GM19397 (cell line): ENCODE data around the gene SIRT5.

Source experiments
- ATAC-seq: cut with Tn5 transposase; IDR thresholded peaks from one replicate; pipeline ENCODE4 v1.9.1; 2021; ENCODE audit warnings: mild to moderate bottlenecking, moderate library complexity; ENCODE audit not compliant: unreplicated experiment

The SIRT5 gene

GRCh38 chr6:13629459-13630116 is 55.2 kb downstream of the SIRT5 start:
- no peak for ATAC-seq

- no peak for ATAC-seq
Measured at GRCh38 chr6:13630499-13630898, 56.1 kb downstream of the SIRT5 start.

- no peak for ATAC-seq
Measured at GRCh38 chr6:13633343-13633742, 58.9 kb downstream of the SIRT5 start.

- ATAC-seq: no peak
Measured at GRCh38 chr6:13635948-13636658, 61.7 kb downstream of the SIRT5 start.

- no peak for ATAC-seq
Measured at GRCh38 chr6:13638014-13638413, 63.6 kb downstream of the SIRT5 start.

- no peak for ATAC-seq
Measured at GRCh38 chr6:13638626-13639025, 64.2 kb downstream of the SIRT5 start.

- ATAC-seq: no peak
Measured at GRCh38 chr6:13641315-13641714, 66.9 kb downstream of the SIRT5 start.

- no peak for ATAC-seq
Measured at GRCh38 chr6:13643125-13643524, 68.7 kb downstream of the SIRT5 start.

- no peak for ATAC-seq
Measured at GRCh38 chr6:13648850-13649249, 74.4 kb downstream of the SIRT5 start.

GRCh38 chr6:13649393-13649792 is 75.0 kb downstream of the SIRT5 start:
- no peak for ATAC-seq

GRCh38 chr6:13653296-13653695 is 78.9 kb downstream of the SIRT5 start:
- no peak for ATAC-seq

- no peak for ATAC-seq
Measured at GRCh38 chr6:13654496-13654895, 80.1 kb downstream of the SIRT5 start.

- no peak for ATAC-seq
Measured at GRCh38 chr6:13655700-13656099, 81.3 kb downstream of the SIRT5 start.

- no peak for ATAC-seq
Measured at GRCh38 chr6:13660273-13660672, 85.9 kb downstream of the SIRT5 start.

- no peak for ATAC-seq
Measured at GRCh38 chr6:13660893-13661292, 86.5 kb downstream of the SIRT5 start.

GRCh38 chr6:13661647-13662046 is 87.2 kb downstream of the SIRT5 start:
- no peak for ATAC-seq

- no peak for ATAC-seq
Measured at GRCh38 chr6:13662651-13663334, 88.4 kb downstream of the SIRT5 start.

- no peak for ATAC-seq
Measured at GRCh38 chr6:13663986-13664385, 89.6 kb downstream of the SIRT5 start.
